Neutrophil (primary cell): ENCODE measurements around the gene CYFIP2.

Experiments used
- H3K27ac ChIP-seq: fragments of 200-600 bp; sonication (generic); 2 replicates; pipeline ENCODE4 v1.5.1; 2016; ENCODE audit warnings: mild to moderate bottlenecking, moderate library complexity
- H3K27me3 ChIP-seq: fragments of 200-600 bp; sonication (generic); 2 replicates; pipeline ENCODE4 v1.6.0; 2016; ENCODE audit warnings: mild to moderate bottlenecking
- H3K36me3 ChIP-seq: fragments of 200-600 bp; sonication (generic); 2 replicates; pipeline ENCODE4 v1.5.1; 2017
- H3K4me1 ChIP-seq, 2 experiments: fragments of 200-600 bp in 1 of 2; sonication (generic) in 1 of 2; 1 replicate in 1 of 2; 2 replicates in 1 of 2; pipeline versions ENCODE4 v1.5.1 to v1.6.1; 2013 to 2016; ENCODE audit warnings: low read depth in 1 of 2, low read length in 1 of 2, mild to moderate bottlenecking in 1 of 2, moderate library complexity in 1 of 2; ENCODE audit not compliant: control insufficient read depth in 1 of 2, insufficient read depth in 1 of 2
- H3K4me3 ChIP-seq, 2 experiments: fragments of 200-600 bp in 1 of 2; sonication (generic) in 1 of 2; 1 replicate in 1 of 2; 2 replicates in 1 of 2; pipeline ENCODE4 v1.5.1; 2013 to 2016; ENCODE audit warnings: low read depth in 1 of 2, low read length in 1 of 2, mild to moderate bottlenecking in 1 of 2, moderate library complexity in 1 of 2
- H3K9me3 ChIP-seq: fragments of 200-600 bp; sonication (generic); 2 replicates; pipeline ENCODE4 v1.5.1; 2016
- CTCF ChIP-seq: fragments of 200-600 bp; sonication (generic); IDR thresholded peaks from 2 replicates; pipeline ENCODE4 v1.5.1; 2016; ENCODE audit warnings: antibody characterized with exemption

The CYFIP2 gene

GRCh38 chr5:157222506-157223230, 43.3 kb upstream of the CYFIP2 start:
- Histone ChIP-seq H3K4me1 (peaks cover 4 to 9% of the 10 kb centered on the region in 2 experiments), H3K36me3 (no peaks in the 10 kb centered on the region), H3K27ac (no peak overlapping the region), H3K4me3 (no peak overlapping the region), H3K27me3 (no peaks in the 10 kb centered on the region), H3K9me3 (no peaks in the 10 kb centered on the region)
- no peak for TF ChIP-seq CTCF

- no peaks in the 10 kb centered on the region for H3K36me3 ChIP-seq
- peaks cover 4 to 9% of the 10 kb centered on the region in 2 experiments for H3K4me1 ChIP-seq
- H3K27ac ChIP-seq: no peak overlapping the region
- no peak for TF ChIP-seq CTCF
- H3K4me3 ChIP-seq: no peak overlapping the region
- no peaks in the 10 kb centered on the region for H3K9me3 ChIP-seq
- no peaks in the 10 kb centered on the region for H3K27me3 ChIP-seq
Observed at GRCh38 chr5:157225469-157226422, 40.2 kb upstream of the CYFIP2 start.

DNA sequence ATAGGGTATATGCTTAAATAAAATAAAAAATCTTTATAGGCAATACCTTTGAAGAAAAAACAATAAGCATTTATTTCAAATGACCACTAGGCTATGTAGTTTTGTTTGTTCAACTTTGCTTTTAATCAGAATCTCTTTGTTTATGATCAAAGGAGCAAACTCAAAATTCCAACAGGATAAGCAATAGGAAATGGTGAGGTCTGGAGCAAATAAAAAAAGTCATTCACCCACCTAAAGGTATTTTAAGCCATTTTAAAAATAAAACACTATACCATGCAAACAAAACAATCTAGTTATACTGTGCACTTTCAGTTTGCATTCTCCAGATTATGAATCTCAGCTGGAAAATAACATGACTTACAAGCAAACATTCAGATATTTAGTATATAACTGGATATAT, 35.3 kb upstream of the CYFIP2 start:
- H3K27me3 ChIP-seq: no peaks in the 10 kb centered on the region
- no peak overlapping the region for H3K4me3 ChIP-seq
- H3K36me3 ChIP-seq: no peaks in the 10 kb centered on the region
- H3K9me3 ChIP-seq: no peaks in the 10 kb centered on the region
- TF ChIP-seq CTCF: no peak
- H3K27ac ChIP-seq: no peak overlapping the region
- peaks cover 0 to 1% of the 10 kb centered on the region in 2 experiments for H3K4me1 ChIP-seq

GRCh38 chr5:157232706-157233105, 33.2 kb upstream of the CYFIP2 start:
- Histone ChIP-seq H3K4me1 (no peaks in the 10 kb centered on the region), H3K27ac (no peak overlapping the region), H3K27me3 (no peaks in the 10 kb centered on the region)

DNA sequence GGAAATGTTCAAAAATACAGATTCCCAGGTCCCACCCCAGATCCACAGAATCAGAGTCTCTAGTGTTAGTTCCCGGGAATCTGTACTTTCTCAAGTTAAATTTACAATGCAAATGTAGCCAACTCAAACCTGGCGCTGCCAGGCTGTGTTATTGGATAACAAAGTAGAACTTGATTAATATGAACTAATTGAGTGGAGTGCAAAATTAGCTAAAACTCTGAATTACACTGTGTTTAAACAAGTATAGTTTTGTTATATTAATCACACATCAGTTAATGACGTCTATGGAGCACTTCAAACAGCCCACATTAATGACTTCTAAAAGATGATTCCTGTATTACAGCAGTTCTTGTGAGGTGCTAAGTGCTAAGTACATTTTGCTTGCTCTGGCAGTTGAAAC, 32.4 kb upstream of the CYFIP2 start:
- Histone ChIP-seq H3K9me3 (no peaks in the 10 kb centered on the region), H3K36me3 (no peaks in the 10 kb centered on the region), H3K4me1 (no peaks in the 10 kb centered on the region), H3K27ac (no peak overlapping the region), H3K27me3 (no peaks in the 10 kb centered on the region), H3K4me3 (no peak overlapping the region)
- no peak for TF ChIP-seq CTCF

More at GRCh38 chr5:157232706-157233105, 33.2 kb upstream of the CYFIP2 start:
- no peaks in the 10 kb centered on the region for H3K36me3 ChIP-seq
- H3K9me3 ChIP-seq: no peaks in the 10 kb centered on the region
- TF ChIP-seq CTCF: no peak
- no peak overlapping the region for H3K4me3 ChIP-seq
